K562 (cell line): ENCODE measurements around the gene ZNF862. TPM values are rescaled to one million over a fixed set of nuclear protein-coding genes. Genes with fewer than 3 reads are reported as not detected.

ENCODE experiments used
- CBFA2T3 ChIP-seq: fragments of 450-650 bp; IDR thresholded peaks from 2 replicates; pipeline ENCODE4 v1.6.1; 2017
- CBFB ChIP-seq: sonication (generic); formaldehyde crosslinking; IDR thresholded peaks from 2 replicates; pipeline ENCODE4 v1.4.0; 2020; ENCODE audit warnings: mild to moderate bottlenecking, missing genetic modification reagents
- CREM ChIP-seq: IDR thresholded peaks from 2 replicates; pipeline ENCODE4 v1.6.1; 2014; ENCODE audit warnings: antibody characterized with exemption, low read depth
- GABPA ChIP-seq: fragments of 200-800 bp; sonication (Bioruptor generic); conservative IDR thresholded peaks from 2 replicates; pipeline ENCODE4 v1.6.1; 2016; ENCODE audit warnings: low read depth, missing genetic modification characterization, missing compliant biosample characterization
- HDAC1 ChIP-seq, 2 experiments: fragments of 450-650 bp; IDR thresholded peaks; 2 replicates each; pipeline ENCODE4 v1.6.1; 2016 to 2017; ENCODE audit warnings: inconsistent platforms in 1 of 2, mild to moderate bottlenecking in 1 of 2, moderate library complexity in 1 of 2
- NR2F6 ChIP-seq: fragments of 450-650 bp; formaldehyde crosslinking; IDR thresholded peaks from 2 replicates; pipeline ENCODE4 v1.4.0; 2020; ENCODE audit warnings: mild to moderate bottlenecking
- POLR2AphosphoS5 ChIP-seq: IDR thresholded peaks from 2 replicates; pipeline ENCODE4 v1.6.1; 2011; ENCODE audit warnings: mild to moderate bottlenecking, low read depth, low read length, moderate library complexity; ENCODE audit not compliant: control insufficient read depth, insufficient read depth
- POLR2G ChIP-seq: fragments of 200-400 bp; formaldehyde crosslinking; IDR thresholded peaks from 2 replicates; pipeline ENCODE4 v1.6.1; 2017; ENCODE audit warnings: low read depth, mild to moderate bottlenecking, antibody characterized with exemption, low read length, moderate library complexity
- RBM25 ChIP-seq: fragments of 200-400 bp; formaldehyde crosslinking; IDR thresholded peaks from 2 replicates; pipeline ENCODE4 v1.6.1; 2018; ENCODE audit warnings: low read length, low read depth, moderate library complexity; ENCODE audit not compliant: severe bottlenecking
- SAP30 ChIP-seq: fragments of 200-600 bp; sonication (generic); IDR thresholded peaks from 2 replicates; pipeline ENCODE4 v1.6.1; 2012; ENCODE audit warnings: borderline replicate concordance, low read depth, mild to moderate bottlenecking, moderate library complexity, low read length, control low read depth, inconsistent platforms; ENCODE audit not compliant: insufficient read depth, poor library complexity, severe bottlenecking
- TFAP4 ChIP-seq: sonication (generic); formaldehyde crosslinking; IDR thresholded peaks from 2 replicates; pipeline ENCODE4 v1.8.0; 2022; ENCODE audit warnings: missing genetic modification reagents, mild to moderate bottlenecking, moderate library complexity, borderline replicate concordance
- TRIM25 ChIP-seq: fragments of 450-650 bp; IDR thresholded peaks from 2 replicates; pipeline ENCODE4 v1.7.0; 2016; ENCODE audit warnings: borderline replicate concordance
- ZNF384 ChIP-seq: IDR thresholded peaks from 2 replicates; pipeline ENCODE4 v1.6.1; 2012; ENCODE audit warnings: low read depth, low read length, improper control_type of control experiment
- ZNF764 ChIP-seq: fragments of 250-450 bp; sonication (Bioruptor Pico); IDR thresholded peaks from 2 replicates; pipeline ENCODE4 v1.4.0; 2020; ENCODE audit warnings: low read depth, mild to moderate bottlenecking, moderate library complexity
- polyA plus RNA-seq, 8 experiments: library from polyadenylated mRNA; depleted of rRNA in 4 of 8; stranded (reverse) in 5 of 8; unstranded in 3 of 8; fragments of >200 nt; fragmentation: Nextera tagmentation in 2 of 8; fragmentation: Illumina TruSeq in 1 of 8; extraction: Ambion mirVana in 2 of 8; extraction: Trizol in 1 of 8; gene quantifications; 2 replicates each; pipeline versions ENCODE4 v1.2.1 to v1.2.3, GENCODE V29; 2011 to 2014; ENCODE audit warnings: inconsistent platforms in 1 of 8, missing spikeins in 1 of 8
- total RNA-seq, 7 experiments: library from RNA; depleted of rRNA in 6 of 7; stranded (reverse); fragments of >200 nt in 6 of 7; fragmentation: Illumina TruSeq in 2 of 7; extraction: Trizol in 2 of 7; gene quantifications; 2 replicates each; pipeline versions ENCODE4 v1.2.1 to v1.2.3, GENCODE V29; 2011 to 2021; ENCODE audit warnings: low replicate concordance in 1 of 7

Gene ZNF862
- total and polyA plus RNA-seq, 9 of the 15 experiments (the other 6 are each of a cell fraction or from before 2014, with no cell fraction given) = 1.1 to 3.9 (median 2.6) TPM

GRCh38 chr7:149883452-149883861, 45.3 kb downstream of the ZNF862 start (continued):
- no peak for TF ChIP-seq TRIM25
- TF ChIP-seq CBFB (CRISPR knock-in tag) = 0 out of 2 replicates have a peak, but pooled peaks have one; percentile 29
- TF ChIP-seq GABPA = no peak
- no peak for TF ChIP-seq NR2F6 (CRISPR knock-in tag)
- no peak for TF ChIP-seq POLR2G
- TF ChIP-seq CREM = peak; percentile 55
- TF ChIP-seq TFAP4 (CRISPR knock-in tag) = no peak; the same call in 1 of the 2 replicates
- no peak for TF ChIP-seq ZNF764 (CRISPR knock-in tag)
- peak; percentile 17 for TF ChIP-seq SAP30
- no peak for TF ChIP-seq RBM25
- no peak for TF ChIP-seq POLR2AphosphoS5
- TF ChIP-seq ZNF384 = peak; percentile 95
- TF ChIP-seq HDAC1 (IDR thresholded peaks at IDR 0.05) = no peak
- no peak for TF ChIP-seq CBFA2T3
